Cardiac fibroblast (primary cell): ENCODE data around the gene RPRML.

Source experiments
- DNase-seq, 2 donors: peaks; one replicate each; pipeline versions ENCODE4 v3.0.0 to v3.0.0-alpha.2; 2010; ENCODE audit warnings: low read depth in 2 of 2
- H3K4me3 ChIP-seq, 2 donors: replicated peaks in 1 of 2; 1 replicate in 1 of 2; 2 replicates in 1 of 2; pipeline ENCODE4 v1.5.1; 2011; ENCODE audit warnings: low read depth in 2 of 2, low read length in 2 of 2, mild to moderate bottlenecking in 2 of 2, moderate library complexity in 1 of 2
- TF ChIP-seq, protein P1 (sequence below): IDR thresholded peaks from one replicate; pipeline ENCODE4 v1.5.1; 2011; ENCODE audit warnings: low read depth, mild to moderate bottlenecking, low read length, inconsistent platforms

RPRML gene

GRCh38 chr17:46947216-46947615, 31.8 kb downstream of the RPRML start:
- DNase-seq = no peak
- TF ChIP-seq, protein P1, sequence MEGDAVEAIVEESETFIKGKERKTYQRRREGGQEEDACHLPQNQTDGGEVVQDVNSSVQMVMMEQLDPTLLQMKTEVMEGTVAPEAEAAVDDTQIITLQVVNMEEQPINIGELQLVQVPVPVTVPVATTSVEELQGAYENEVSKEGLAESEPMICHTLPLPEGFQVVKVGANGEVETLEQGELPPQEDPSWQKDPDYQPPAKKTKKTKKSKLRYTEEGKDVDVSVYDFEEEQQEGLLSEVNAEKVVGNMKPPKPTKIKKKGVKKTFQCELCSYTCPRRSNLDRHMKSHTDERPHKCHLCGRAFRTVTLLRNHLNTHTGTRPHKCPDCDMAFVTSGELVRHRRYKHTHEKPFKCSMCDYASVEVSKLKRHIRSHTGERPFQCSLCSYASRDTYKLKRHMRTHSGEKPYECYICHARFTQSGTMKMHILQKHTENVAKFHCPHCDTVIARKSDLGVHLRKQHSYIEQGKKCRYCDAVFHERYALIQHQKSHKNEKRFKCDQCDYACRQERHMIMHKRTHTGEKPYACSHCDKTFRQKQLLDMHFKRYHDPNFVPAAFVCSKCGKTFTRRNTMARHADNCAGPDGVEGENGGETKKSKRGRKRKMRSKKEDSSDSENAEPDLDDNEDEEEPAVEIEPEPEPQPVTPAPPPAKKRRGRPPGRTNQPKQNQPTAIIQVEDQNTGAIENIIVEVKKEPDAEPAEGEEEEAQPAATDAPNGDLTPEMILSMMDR = no peak
- no peak overlapping the region for H3K4me3 ChIP-seq

- DNase-seq = no peak
- no peak overlapping the region for H3K4me3 ChIP-seq
- TF ChIP-seq, protein P1 = no peak
These were observed 34.1 kb downstream of the RPRML start for GRCh38 chr17:46944931-46945330.

GRCh38 chr17:46943501-46944393, 35.3 kb downstream of the RPRML start:
- DNase-seq = peak; percentile 33 to 36
- no peak overlapping the region for H3K4me3 ChIP-seq
- TF ChIP-seq, protein P1 = no peak

GRCh38 chr17:46943218-46943500, 35.9 kb downstream of the RPRML start:
- DNase-seq = no peak
- H3K4me3 ChIP-seq = no peak overlapping the region
- TF ChIP-seq, protein P1 = no peak

GRCh38 chr17:46942441-46943217, 36.4 kb downstream of the RPRML start:
- TF ChIP-seq, protein P1 = peak; percentile 98
- peak; percentile 83 to 88 for DNase-seq
- no peak overlapping the region for H3K4me3 ChIP-seq

DNA sequence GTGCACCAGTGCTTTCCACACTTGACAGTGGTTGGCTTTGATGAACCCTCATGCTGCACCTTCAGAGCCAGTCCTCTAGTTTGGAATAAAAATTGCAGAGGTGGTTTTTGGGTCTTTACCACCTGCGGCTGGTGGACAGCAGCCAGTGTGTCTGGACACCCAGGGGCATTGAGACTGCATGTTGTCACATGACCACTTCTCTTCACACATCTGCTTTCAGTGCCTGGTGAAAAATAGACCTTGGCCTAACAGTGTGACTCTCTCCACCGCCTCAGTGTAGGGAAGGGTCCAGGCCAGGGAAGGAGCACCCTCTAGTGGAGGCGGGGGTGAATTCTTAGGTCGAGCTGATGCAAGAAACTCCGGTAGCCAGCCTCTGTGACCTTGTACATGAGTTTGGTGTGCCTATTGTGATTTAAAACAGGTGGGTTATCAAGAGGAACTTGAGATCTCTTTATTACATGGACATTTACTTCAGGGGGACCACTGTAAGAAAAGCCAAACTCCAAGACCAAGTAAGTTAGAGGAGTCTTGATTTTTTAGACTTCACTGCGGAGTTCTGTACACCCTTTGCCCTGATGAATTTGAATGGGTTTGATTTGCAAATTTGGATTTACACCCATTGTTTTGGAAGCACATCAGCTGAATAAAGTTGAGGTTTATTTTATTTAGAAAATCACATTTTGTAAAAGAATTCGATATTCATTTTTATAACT, 38.2 kb downstream of the RPRML start:
- DNase-seq = peak; percentile 76 to 80
- TF ChIP-seq, protein P1 = peak; percentile 87
- no peak overlapping the region for H3K4me3 ChIP-seq
